Stimulated activated CD8-positive, alpha-beta memory T cell treated with anti-CD3 and anti-CD28 coated beads, Interleukin-12 subunit alpha, Interleukin-12 subunit beta, amount 100 ng/mL, for 24 hours (primary cell): ENCODE data around the gene MAP7.
"Not testable (repeated sequence)": the region's sequence is repeated elsewhere in the genome, so short reads cannot be mapped to it uniquely, and the experiment has no call there.

Experiments used
- DNase-seq: peaks from one replicate; pipeline ENCODE4 v3.0.0-alpha.2; 2020; ENCODE audit errors: extremely low read depth

Gene MAP7

GRCh38 chr6:136468711-136469110, 81.5 kb downstream of the MAP7 start:
- no peak for DNase-seq

DNA sequence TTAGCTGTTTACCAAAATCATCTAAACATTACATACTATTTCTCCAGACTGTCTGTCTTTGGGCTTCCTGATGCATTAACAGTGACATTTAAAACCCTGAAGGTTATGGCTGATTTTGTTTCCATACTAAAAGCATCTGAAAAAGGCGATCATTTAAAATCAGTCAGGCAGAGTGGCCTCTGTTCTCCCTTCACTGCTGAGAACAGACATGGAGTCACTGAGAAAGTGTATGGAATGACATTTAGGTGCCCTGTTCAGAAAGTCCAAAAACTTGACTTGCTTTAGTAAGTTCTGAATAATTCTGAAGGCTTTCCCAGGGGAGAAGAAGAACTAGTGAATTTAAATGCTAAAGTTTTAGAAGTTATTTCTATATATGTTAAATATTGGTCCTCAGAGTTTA, 83.0 kb downstream of the MAP7 start:
- no peak for DNase-seq

GRCh38 chr6:136466777-136467176, 83.4 kb downstream of the MAP7 start:
- DNase-seq, result no peak

DNA sequence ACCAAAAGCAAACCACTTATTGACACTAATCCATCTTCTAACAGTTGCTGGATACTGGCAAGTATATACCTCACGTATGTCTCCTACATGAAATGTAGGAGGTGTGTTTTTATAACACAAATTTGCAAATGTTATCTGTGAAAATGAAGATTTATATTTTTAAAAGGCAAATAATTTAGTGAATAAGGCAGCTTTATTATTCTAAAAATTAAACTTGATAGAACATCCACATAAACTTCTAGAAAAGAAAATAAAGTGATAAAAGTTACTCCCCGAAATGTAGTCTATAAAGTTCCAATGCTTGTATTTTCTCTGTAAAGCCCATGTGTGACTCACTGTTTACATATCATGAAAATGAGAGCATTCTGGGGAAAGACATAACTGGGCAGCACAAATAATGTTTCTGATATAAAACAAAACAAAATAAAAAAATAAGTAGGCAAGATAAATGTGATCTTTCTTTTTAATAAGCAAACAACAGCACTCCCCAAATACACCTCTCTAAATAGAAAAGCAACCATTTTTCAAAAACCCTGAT, 84.4 kb downstream of the MAP7 start:
- no peak for DNase-seq

GRCh38 chr6:136464874-136465273, 85.3 kb downstream of the MAP7 start:
- DNase-seq, result no peak

GRCh38 chr6:136464148-136464547, 86.1 kb downstream of the MAP7 start:
- no peak for DNase-seq

GRCh38 chr6:136463743-136464142, 86.5 kb downstream of the MAP7 start:
- DNase-seq, result no peak

- DNase-seq, result no peak
These were observed 103.5 kb downstream of the MAP7 start for GRCh38 chr6:136446579-136447187.

DNA sequence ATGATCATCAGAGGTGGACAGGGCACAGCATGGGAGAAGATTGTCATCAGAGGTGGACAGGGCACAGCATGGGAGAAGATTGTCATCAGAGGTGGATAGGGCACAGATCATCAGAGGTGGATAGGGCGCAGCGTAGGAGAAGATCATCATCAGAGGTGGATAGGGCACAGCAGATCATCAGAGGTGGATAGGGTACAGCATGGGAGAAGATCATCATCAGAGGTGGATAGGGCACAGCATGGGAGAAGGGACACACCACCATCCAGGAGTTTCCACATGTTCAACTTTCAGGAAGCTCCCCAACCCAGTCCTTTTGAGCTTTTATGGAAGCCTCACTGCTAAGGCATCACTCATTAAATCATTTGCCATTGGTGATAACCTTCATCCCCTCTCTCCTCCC, 104.1 kb downstream of the MAP7 start:
- no peak for DNase-seq

- DNase-seq, result no peak
These were observed 105.2 kb downstream of the MAP7 start for GRCh38 chr6:136445063-136445462.

DNA sequence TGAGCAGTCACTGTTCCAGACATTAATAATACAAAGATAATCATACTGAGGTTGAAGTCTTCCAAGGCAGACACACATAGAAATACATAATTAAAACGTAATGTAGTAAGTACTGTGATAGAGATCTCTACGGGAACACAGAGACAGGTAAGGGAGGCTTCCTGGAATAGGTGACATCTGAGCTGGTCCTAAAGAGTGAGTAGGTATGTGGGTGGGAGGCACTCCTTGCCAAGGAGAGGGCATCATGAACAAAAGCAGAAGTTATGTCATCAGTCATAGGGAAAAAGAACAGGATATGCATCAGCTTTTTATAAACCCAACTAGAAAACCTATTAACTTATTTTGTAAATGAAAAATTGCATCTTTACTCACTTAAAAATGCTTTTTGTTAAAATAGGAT, 110.0 kb downstream of the MAP7 start:
- DNase-seq, result no peak

- no peak for DNase-seq
These were observed 110.6 kb downstream of the MAP7 start for GRCh38 chr6:136439514-136440190.

DNA sequence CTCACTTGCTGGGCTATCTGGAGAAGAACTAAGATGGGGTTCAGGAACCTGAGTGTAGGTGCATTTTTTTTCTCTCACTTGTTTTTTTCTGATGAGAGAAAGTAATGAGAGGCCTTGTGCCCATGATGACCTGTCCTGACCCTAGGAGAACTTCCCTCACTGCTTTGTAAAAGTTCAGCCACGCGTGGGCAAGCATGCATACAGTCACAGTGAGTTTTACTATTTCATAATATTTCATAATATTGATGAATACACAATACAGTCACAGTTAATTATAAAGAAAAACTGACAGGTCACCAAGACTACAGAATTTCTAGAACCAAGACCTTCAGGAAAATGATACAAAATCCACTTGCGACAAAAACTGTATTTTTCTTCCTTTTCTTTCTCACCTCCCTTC, 111.8 kb downstream of the MAP7 start:
- DNase-seq, result no peak

- no peak for DNase-seq
These were observed 113.0 kb downstream of the MAP7 start for GRCh38 chr6:136437246-136437645.

- DNase-seq, result no peak
These were observed 115.1 kb downstream of the MAP7 start for GRCh38 chr6:136435101-136435500.

DNA sequence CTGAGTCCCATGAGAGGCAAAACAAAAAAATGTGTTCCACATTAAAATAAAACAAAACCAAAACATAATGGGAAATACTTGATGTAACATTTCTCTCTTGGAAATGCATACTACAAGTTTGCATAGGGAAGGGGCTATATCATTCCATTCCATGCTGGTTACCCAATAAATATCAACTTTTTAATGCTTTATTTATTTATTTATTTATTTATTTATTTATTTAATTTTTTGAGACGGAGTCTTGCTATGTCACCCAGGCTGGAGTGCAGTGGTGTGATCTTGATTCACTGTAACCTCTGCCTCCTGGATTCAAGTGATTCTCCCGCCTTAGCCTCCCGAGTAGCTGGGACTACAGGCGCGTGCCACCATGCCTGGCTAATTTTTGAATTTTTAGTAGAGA, 118.9 kb downstream of the MAP7 start:
- not testable (repeated sequence) for DNase-seq

GRCh38 chr6:136429264-136430065, 120.8 kb downstream of the MAP7 start:
- DNase-seq, result no peak

GRCh38 chr6:136427378-136427717, 122.9 kb downstream of the MAP7 start:
- no peak for DNase-seq

DNA sequence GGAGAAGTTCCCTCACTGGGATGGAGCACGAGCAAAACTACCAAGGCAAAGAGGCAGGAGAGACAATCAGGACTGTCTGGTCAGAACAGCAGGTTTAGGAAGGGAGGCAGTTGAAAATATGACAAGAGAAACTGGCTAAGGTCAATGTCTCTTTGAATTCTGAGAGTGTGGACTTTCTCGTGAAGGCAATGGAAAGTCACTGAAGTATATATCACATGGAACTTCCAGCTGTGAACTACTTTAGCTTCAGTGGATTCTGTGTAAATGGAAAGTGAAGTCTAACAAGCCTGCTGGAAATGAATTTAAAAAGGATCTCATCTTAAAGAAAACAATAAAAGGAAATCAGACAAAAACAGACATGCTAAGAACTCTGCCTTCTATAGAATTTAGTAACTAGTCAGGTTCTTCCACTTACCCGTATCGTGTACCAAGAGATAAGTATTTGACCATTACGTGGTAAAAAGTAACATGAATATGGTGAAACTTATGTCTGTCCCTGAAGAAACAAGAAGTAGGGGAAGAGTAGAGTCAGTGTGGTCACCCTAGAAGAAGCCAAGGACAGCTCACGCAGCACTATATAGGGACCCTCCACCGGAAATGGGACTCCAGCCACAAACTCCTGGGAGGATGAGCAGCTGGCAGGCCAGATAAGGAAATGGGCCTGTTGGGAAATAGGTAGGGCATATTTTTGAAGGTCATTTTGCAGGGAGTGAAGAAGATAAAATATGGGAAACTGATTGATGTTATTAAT, 123.4 kb downstream of the MAP7 start:
- no peak for DNase-seq

- DNase-seq, result no peak
These were observed 124.4 kb downstream of the MAP7 start for GRCh38 chr6:136425793-136426192.

DNA sequence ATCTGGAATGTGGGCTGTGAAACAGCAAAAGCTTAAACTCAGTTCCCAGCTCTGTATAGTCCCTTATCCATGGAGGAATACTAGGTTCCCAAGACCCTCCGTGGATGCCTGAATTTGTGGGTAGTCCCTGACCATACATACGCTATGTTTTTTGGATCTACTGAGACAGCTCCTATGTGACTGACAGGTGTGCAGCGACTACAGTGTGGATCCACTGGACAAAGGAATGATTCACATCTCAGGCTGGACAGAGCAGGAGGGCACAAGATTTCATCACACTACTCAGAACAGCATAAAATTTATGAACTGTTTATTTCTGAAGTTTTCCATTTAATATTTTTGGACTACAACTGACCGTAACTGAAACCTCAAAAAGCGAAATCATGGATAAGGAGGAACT, 125.3 kb downstream of the MAP7 start:
- DNase-seq, result no peak

DNA sequence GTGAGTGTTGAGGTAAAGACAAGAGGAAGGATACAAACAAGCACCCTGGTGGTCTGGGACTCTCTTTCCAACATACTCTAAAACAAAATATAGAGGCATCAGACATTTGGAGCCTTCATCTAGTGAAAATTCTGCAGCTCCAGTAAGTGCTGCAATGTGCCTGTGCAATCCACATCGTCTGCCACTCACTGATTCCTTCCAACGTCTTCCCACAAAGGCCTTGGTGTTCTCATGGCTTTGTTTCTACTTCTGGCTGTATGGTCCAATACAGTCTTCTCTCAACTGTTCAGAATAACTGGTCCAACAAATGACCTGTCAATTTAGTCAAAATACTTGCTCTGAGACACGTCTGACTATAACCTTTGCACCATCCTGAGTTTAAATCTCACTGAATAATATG, 125.8 kb downstream of the MAP7 start:
- DNase-seq, result no peak
